Testis (tissue), 2 donors: ENCODE measurements around the gene TBC1D26.

Source experiments
- POLR2A ChIP-seq: fragments of 450-650 bp; IDR thresholded peaks from one replicate; pipeline ENCODE4 v1.6.1; 2017; ENCODE audit warnings: antibody characterized with exemption, mild to moderate bottlenecking, moderate library complexity
- TF ChIP-seq, protein P1 (sequence below), 3 experiments: fragments of 450-650 bp in 2 of 3; fragments of 200-600 bp in 1 of 3; sonication (generic) in 1 of 3; IDR thresholded peaks; one replicate each; pipeline ENCODE4 v1.5.1; 2016 to 2019; ENCODE audit warnings: antibody characterized with exemption in 3 of 3, mild to moderate bottlenecking in 2 of 3, moderate library complexity in 1 of 3

DNA sequence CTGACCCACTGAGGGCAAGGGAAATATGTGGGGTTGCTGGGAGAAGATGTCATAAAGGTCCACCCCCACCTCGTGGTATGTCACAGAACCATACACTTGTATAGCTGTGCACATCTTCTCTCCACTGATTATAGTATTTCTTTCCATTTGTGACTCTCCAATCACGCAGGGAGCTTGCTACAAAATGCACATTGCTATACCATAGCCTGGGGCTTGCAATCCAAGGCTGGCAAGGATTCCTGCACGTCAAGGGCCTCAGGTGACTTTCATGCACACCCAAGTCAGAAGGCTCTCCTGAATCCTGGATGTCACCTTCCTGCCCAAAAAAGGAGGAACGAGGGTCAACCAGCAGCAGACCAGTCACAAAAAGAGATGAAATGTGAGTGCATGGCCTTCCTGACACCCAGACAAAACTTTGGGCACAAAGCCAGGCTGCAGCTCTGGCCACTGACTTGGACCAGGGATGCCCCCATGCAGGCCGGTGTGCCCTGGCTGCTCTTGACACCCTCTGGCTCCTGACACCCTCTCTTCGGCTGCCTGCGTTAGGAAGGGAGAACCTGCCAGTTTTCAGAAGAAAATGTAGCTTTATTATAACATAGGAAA, 12.1 kb downstream of the TBC1D26 start:
- TF ChIP-seq, protein P1, sequence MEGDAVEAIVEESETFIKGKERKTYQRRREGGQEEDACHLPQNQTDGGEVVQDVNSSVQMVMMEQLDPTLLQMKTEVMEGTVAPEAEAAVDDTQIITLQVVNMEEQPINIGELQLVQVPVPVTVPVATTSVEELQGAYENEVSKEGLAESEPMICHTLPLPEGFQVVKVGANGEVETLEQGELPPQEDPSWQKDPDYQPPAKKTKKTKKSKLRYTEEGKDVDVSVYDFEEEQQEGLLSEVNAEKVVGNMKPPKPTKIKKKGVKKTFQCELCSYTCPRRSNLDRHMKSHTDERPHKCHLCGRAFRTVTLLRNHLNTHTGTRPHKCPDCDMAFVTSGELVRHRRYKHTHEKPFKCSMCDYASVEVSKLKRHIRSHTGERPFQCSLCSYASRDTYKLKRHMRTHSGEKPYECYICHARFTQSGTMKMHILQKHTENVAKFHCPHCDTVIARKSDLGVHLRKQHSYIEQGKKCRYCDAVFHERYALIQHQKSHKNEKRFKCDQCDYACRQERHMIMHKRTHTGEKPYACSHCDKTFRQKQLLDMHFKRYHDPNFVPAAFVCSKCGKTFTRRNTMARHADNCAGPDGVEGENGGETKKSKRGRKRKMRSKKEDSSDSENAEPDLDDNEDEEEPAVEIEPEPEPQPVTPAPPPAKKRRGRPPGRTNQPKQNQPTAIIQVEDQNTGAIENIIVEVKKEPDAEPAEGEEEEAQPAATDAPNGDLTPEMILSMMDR (IDR thresholded peaks at IDR 0.05): no peak
- no peak for TF ChIP-seq POLR2A
